H1 (cell line): ENCODE measurements around the gene NMNAT3. TPM values are rescaled to one million over a fixed set of nuclear protein-coding genes. Genes with fewer than 3 reads are reported as not detected.

ENCODE experiments used
- BCL11A ChIP-seq, 2 experiments: IDR thresholded peaks; one replicate each; pipeline ENCODE4 v1.6.1; 2011; ENCODE audit warnings: low read depth in 2 of 2, low read length in 2 of 2, mild to moderate bottlenecking in 2 of 2
- CBX5 ChIP-seq: fragments of 300-800, 300-1000 bp; sonication (generic); IDR thresholded peaks from 2 replicates; pipeline ENCODE4 v1.7.1; 2016; ENCODE audit warnings: antibody characterized with exemption, low read length, low read depth
- CTCF ChIP-seq, 3 experiments: IDR thresholded peaks; 1 replicate in 2 of 3; 2 replicates in 1 of 3; pipeline versions ENCODE4 v1.5.1 to v1.6.1; 2011; ENCODE audit warnings: low read length in 3 of 3, mild to moderate bottlenecking in 3 of 3, inconsistent platforms in 2 of 3, low read depth in 1 of 3, moderate library complexity in 1 of 3; ENCODE audit not compliant: insufficient read depth in 1 of 3; ENCODE audit errors: control extremely low read depth in 1 of 3
- EGR1 ChIP-seq: IDR thresholded peaks from 2 replicates; pipeline ENCODE4 v1.6.1; 2011; ENCODE audit warnings: low read depth, low read length, borderline replicate concordance
- JUND ChIP-seq: IDR thresholded peaks from 2 replicates; pipeline ENCODE4 v1.6.1; 2011; ENCODE audit warnings: mild to moderate bottlenecking, improper control_type of control experiment, low read length
- KDM5A ChIP-seq: fragments of 200-600 bp; IDR thresholded peaks from 2 replicates; pipeline ENCODE4 v1.7.1; 2012; ENCODE audit warnings: mild to moderate bottlenecking, low read length, inconsistent platforms, mixed read lengths
- NRF1 ChIP-seq: IDR thresholded peaks from 2 replicates; pipeline ENCODE4 v1.6.1; 2011; ENCODE audit warnings: mild to moderate bottlenecking, low read depth, low read length, improper control_type of control experiment
- POLR2AphosphoS5 ChIP-seq: IDR thresholded peaks from 2 replicates; pipeline ENCODE4 v1.6.1; 2011; ENCODE audit warnings: low read depth, low read length
- polyA plus RNA-seq, 7 experiments: library from polyadenylated mRNA; depleted of rRNA in 3 of 7; stranded (reverse) in 5 of 7; unstranded in 2 of 7; fragments of >200 nt in 5 of 7; fragments of 200-250 nt in 2 of 7; gene quantifications; 1 replicate in 5 of 7; 2 replicates in 1 of 7; 4 replicates in 1 of 7; pipeline versions ENCODE4 v1.2.1 to v1.2.3, GENCODE V29; 2011 to 2013; ENCODE audit warnings: missing spikeins in 2 of 7, mixed read lengths in 2 of 7
- total RNA-seq: library from RNA; stranded (reverse); fragmentation: NEBNext Ultra II Directional; extraction: Animal tissue kit (Norgen Biotek cat#: 25700); gene quantifications from 2 replicates; pipeline ENCODE4 v1.2.1, GENCODE V29; 2021

NMNAT3 gene
- total and polyA plus RNA-seq, 2 of the 8 experiments (the other 6 are each of a cell fraction or from before 2014, with no cell fraction given) = 4.2 to 4.3 TPM

- TF ChIP-seq CTCF (IDR thresholded peaks at IDR 0.05; ENCODE audit: control extremely low read depth in 1 of 3, insufficient read depth in 1 of 3, low read depth in 1 of 3, low read length in 3 of 3) (no peak), JUND (no peak), NRF1 (no peak), EGR1 (no peak), CBX5 (no peak), KDM5A (no peak), POLR2AphosphoS5 (no peak), BCL11A (IDR thresholded peaks at IDR 0.05; ENCODE audit: low read depth in 2 of 2, low read length in 2 of 2) (no peak)
These were observed 29.8 kb downstream of the NMNAT3 start (continued) for GRCh38 chr3:139647866-139648435.
